ENCODE results near the gene ZNF22.

Gene ZNF22

GRCh38 chr10:44965651-44966097 is 35.0 kb upstream of the ZNF22 start:
- DNase-seq: no peak

GRCh38 chr10:44966129-44966815 is 34.5 kb upstream of the ZNF22 start:
- DNase-seq: no peak

GRCh38 chr10:44966816-44967509 is 33.8 kb upstream of the ZNF22 start:
- DNase-seq: no peak

- DNase-seq: no peak
Measured at GRCh38 chr10:44967616-44968015, 33.1 kb upstream of the ZNF22 start.

GRCh38 chr10:44968091-44968490 is 32.6 kb upstream of the ZNF22 start:
- no peak for DNase-seq

GRCh38 chr10:44968500-44969400 is 32.0 kb upstream of the ZNF22 start:
- no peak for DNase-seq

GRCh38 chr10:44969854-44970253 is 30.9 kb upstream of the ZNF22 start:
- no peak for DNase-seq

- DNase-seq: no peak
Measured at GRCh38 chr10:44970812-44971395, 29.8 kb upstream of the ZNF22 start.

- DNase-seq: no peak
Measured at GRCh38 chr10:44971434-44971833, 29.3 kb upstream of the ZNF22 start.

GRCh38 chr10:44971935-44972757 is 28.6 kb upstream of the ZNF22 start:
- DNase-seq: no peak

GRCh38 chr10:44972874-44973306 is 27.8 kb upstream of the ZNF22 start:
- no peak for DNase-seq

- DNase-seq: no peak
Measured at GRCh38 chr10:44973323-44974081, 27.2 kb upstream of the ZNF22 start.

GRCh38 chr10:44974082-44974627 is 26.6 kb upstream of the ZNF22 start:
- DNase-seq: no peak

GRCh38 chr10:44974628-44975430 is 25.9 kb upstream of the ZNF22 start:
- DNase-seq: peak; percentile 20

- DNase-seq: peak; percentile 34
Measured at GRCh38 chr10:44975431-44976331, 25.0 kb upstream of the ZNF22 start.

- no peak for DNase-seq
Measured at GRCh38 chr10:44976352-44977198, 24.1 kb upstream of the ZNF22 start.

- no peak for DNase-seq
Measured at GRCh38 chr10:44977287-44978212, 23.2 kb upstream of the ZNF22 start.
